NCI-H2196 treated with DMSO at 0.1 percent for 48 hours (cell line): Measurements from ENCODE around the gene GPRC5C.
A peak's percentile ranks its signal among the peaks of the same experiment; 100 is the strongest.

Source experiments
- DNase-seq: peaks from one replicate; lab custom pipeline; 2025; ENCODE audit not compliant: unreplicated experiment; lab: John Stamatoyannopoulos, UW

The GPRC5C gene

GRCh38 chr17:74432424-74432690 lies 469 bp downstream of the GPRC5C start:
- DNase-seq = no peak

DNA sequence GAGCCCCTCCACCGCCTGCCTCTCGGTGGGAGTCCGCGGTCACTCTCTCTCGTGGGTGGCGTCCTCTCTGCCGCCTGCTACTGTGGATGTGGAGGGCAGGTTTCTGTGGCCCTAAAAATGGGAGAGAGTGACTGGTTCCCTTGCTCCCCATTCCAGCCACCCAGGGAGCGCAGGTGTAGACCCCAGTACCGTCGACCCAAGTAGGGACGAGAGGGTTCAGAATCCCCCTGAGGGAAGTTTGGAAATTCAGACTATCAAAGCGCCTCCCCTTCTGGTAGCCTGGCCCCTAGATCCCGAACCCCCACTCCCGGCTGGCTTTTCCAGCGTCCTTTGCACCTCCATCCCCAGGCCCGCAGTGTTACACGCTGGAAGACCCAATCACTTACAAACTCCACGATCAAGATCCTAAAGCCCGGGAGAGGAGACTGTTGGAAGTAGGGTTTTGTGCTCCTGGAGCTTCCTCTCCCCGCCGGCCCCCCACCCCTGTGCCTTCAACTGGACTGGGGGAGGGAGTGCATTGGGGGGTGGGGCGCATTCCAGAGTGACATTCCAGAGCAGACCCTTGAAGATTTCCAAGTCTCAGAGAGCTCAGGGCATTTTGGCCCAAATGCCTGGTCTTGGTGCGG lies 991 bp downstream of the GPRC5C start:
- no peak for DNase-seq

DNA sequence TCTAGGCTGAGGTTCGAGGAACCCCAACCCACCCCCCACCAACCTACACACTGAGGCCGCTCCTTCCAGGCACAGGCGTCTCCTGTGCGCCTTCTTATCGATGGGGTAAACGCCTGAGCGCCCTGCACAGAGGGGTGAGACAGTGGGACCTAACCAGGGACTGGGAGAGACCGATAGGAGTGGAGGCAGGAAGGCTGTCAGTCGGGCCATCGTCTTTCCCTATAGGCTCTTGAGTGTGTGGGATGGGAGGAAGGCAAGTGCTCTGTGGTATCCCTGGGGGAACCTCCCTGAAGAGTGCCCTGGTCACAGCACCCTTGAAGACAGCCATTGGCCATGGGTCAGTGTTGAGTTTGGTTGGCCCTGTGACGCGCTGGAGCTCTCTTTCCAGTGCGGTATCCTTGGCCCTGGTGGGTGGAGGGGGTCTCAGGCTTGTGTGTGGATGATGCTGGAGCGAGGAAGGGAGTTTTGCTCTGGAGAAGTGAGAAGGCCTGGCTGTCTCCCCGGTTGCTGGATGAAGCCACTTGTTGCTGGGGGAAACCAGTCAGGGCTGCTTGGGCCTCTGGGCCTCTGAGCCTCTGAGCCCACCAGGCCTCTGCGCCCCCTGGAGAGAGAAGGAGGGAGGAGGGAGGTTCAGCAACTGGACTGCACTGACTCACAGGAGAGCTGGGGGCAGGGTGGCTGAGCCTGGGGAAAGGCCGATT lies 1.7 kb downstream of the GPRC5C start:
- no peak for DNase-seq

- DNase-seq = no peak
Observed at GRCh38 chr17:74435775-74436359, 4.0 kb downstream of the GPRC5C start.

GRCh38 chr17:74437702-74438101 lies 5.8 kb downstream of the GPRC5C start:
- DNase-seq = no peak

- no peak for DNase-seq
Observed at GRCh38 chr17:74439691-74440567, 8.0 kb downstream of the GPRC5C start.

DNA sequence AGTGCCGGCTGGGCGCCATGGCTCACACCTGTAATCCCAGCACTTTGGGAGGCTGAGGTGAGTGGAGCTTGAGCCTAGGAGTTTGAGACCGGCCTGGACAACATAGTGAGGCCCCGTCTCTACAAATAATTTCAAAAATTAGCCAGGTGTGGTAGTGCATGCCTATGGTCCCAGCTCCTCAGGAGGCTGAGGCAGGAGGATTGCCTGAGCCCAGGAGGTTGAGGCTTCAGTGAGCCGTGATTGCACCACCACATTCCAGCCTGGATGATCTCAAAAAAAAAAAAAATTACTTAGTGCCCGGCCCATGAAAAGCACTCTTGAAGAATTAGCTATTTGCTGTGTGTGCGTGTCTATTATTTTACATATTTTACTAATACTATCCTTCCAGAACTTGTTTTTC lies 9.6 kb downstream of the GPRC5C start:
- DNase-seq = no peak

GRCh38 chr17:74442291-74442669 lies 10.4 kb downstream of the GPRC5C start:
- DNase-seq = no peak

GRCh38 chr17:74442670-74443515 lies 11.0 kb downstream of the GPRC5C start:
- peak; percentile 87 for DNase-seq

GRCh38 chr17:74443516-74444296 lies 11.8 kb downstream of the GPRC5C start:
- DNase-seq = no peak

DNA sequence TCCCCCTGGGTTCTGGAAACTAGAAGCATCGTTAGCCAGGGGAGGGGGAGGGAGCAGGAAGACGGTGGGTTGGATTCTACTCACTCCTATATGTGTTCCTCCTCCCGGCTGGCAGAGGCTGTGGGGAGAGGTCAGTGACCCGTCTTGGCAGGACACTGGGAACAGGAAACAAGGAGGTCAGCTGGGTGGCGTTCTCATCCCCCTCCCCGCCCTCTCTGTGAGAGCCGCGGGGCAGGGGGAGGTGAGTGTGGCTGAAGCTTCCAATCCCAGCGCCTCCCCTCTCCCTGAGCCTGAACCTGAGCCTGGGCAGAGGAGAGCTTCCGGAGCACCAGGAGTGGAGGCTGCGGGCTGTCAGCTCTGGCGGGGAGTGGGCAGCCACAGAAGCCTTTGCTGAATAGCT lies 12.5 kb downstream of the GPRC5C start:
- peak; percentile 40 for DNase-seq

- no peak for DNase-seq
Observed at GRCh38 chr17:74445158-74445557, 13.3 kb downstream of the GPRC5C start.

DNA sequence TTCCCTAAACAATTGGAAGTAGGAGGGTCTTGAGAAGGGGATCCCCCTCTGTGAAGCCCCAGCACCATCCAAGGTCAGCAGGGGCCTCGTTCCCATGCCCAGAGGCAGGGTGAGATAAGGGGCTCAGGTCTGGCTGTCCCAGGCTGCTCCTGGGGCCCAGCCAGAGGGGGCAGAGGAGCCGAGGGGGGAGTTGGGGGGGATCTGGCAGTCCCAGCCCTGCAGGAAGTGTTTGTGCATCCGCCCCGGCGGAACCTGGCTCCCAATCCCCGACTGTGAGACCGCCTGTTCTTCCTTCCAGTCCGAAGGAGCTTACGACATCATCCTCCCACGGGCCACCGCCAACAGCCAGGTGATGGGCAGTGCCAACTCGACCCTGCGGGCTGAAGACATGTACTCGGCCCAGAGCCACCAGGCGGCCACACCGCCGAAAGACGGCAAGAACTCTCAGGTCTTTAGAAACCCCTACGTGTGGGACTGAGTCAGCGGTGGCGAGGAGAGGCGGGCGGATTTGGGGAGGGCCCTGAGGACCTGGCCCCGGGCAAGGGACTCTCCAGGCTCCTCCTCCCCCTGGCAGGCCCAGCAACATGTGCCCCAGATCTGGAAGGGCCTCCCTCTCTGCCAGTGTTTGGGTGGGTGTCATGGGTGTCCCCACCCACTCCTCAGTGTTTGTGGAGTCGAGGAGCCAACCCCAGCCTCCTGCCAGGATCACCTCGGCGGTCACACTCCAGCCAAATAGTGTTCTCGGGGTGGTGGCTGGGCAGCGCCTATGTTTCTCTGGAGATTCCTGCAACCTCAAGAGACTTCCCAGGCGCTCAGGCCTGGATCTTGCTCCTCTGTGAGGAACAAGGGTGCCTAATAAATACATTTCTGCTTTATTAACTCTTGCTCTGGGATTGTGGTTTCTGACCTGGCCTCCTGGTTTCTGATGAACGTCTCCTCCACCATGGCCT lies 14.9 kb downstream of the GPRC5C start:
- DNase-seq = no peak

GRCh38 chr17:74447628-74448159 lies 15.8 kb downstream of the GPRC5C start:
- no peak for DNase-seq

DNA sequence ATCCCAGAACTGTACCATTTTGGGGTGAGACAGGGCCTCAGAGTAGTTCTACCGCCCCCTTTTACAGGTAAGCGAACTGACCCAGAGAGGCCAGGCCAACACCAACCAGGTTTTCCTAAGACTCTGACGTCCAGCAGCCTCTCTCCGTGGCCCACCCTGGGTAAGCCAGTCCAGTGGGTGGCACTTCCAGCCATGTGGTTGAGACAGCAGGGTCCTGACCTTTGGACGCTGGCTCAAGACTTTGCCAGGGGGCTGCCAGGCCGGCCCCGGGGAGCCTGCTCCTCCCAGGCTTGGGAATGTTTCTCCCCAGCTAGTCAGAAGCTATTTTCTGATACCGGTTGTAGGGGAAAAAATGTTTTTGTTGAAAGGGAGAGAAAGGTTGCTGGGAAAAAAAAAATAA lies 16.9 kb downstream of the GPRC5C start:
- no peak for DNase-seq

DNA sequence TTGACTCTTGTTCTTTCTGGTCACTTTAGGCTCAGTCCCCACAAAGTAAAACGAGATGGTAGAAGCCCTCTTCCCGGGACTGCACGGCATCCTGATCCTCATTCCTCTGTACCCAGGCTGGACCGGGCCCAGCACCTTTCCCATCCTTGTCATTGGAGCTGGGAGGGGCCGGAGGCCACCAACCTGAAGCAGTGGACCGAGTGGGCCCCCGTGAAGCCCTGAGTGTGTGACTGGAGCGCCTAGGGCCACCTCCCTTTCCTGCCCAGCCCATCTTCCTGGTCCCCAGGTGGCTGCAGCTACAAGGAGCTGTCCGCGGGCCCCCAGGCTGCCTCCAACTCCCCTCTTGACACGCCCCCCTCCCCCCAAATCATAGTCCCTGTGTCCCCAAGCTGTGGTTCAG lies 17.4 kb downstream of the GPRC5C start:
- DNase-seq = no peak

DNA sequence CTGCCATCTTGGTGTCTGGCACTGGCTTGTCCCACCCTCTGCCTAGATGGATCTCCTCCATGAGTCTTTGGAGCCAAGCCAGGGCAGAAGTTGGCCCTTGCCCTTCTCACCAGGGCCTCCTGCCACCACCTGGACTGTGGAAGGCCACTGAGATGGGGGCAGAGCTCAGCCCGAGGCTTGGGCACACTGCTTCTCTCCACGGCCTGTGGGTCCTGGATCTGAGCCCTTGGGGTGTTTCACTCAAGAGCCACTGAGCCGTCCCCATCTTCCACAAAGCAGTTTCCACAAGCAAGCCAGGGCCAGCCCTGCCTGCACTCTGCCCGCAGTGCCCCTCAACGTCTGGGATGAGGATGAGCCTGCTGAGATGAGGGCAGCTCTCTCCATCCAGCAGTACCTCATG lies 17.9 kb downstream of the GPRC5C start:
- DNase-seq = no peak

- no peak for DNase-seq
Observed at GRCh38 chr17:74450231-74450630, 18.3 kb downstream of the GPRC5C start.

GRCh38 chr17:74450925-74451403 lies 19.1 kb downstream of the GPRC5C start:
- DNase-seq = no peak
